Suprapubic skin (tissue), 4 donors: ENCODE data around the gene OLFML2A. TPM values are rescaled to one million over a fixed set of nuclear protein-coding genes. Genes with fewer than 3 reads are reported as not detected.
A peak's percentile ranks its signal among the peaks of the same experiment; 100 is the strongest.
"Not testable (repeated sequence)": the region's sequence is repeated elsewhere in the genome, so short reads cannot be mapped to it uniquely, and the experiment has no call there.

Source experiments
- DNase-seq, 2 donors: peaks; one replicate each; pipeline ENCODE4 v3.0.0-alpha.2; 2019; ENCODE audit warnings: low spot score in 2 of 2
- H3K27ac ChIP-seq: fragments of 200-600 bp; sonication (generic); one replicate; pipeline ENCODE4 v1.5.1; 2019
- H3K27me3 ChIP-seq: fragments of 200-600 bp; sonication (generic); one replicate; pipeline ENCODE4 v1.5.1; 2019
- H3K36me3 ChIP-seq: fragments of 200-600 bp; sonication (generic); one replicate; pipeline ENCODE4 v1.5.1; 2019
- H3K4me1 ChIP-seq: fragments of 200-600 bp; sonication (generic); one replicate; pipeline ENCODE4 v1.5.1; 2019
- H3K4me3 ChIP-seq: fragments of 200-600 bp; sonication (generic); one replicate; pipeline ENCODE4 v1.5.1; 2019; ENCODE audit warnings: mild to moderate bottlenecking
- H3K9me3 ChIP-seq: fragments of 200-600 bp; sonication (generic); one replicate; pipeline ENCODE4 v1.5.1; 2019
- EP300 ChIP-seq: sonication (generic); formaldehyde crosslinking; IDR thresholded peaks from one replicate; pipeline ENCODE4 v1.6.1; 2017; ENCODE audit warnings: antibody characterized with exemption
- POLR2A ChIP-seq, 2 donors: fragments of 450-650 bp; IDR thresholded peaks; one replicate each; pipeline ENCODE4 v1.6.1; 2017; ENCODE audit warnings: antibody characterized with exemption in 2 of 2, mild to moderate bottlenecking in 2 of 2, moderate library complexity in 2 of 2
- POLR2AphosphoS5 ChIP-seq, 3 donors: sonication (generic); formaldehyde crosslinking; IDR thresholded peaks; one replicate each; pipeline ENCODE4 v1.6.1; 2017; ENCODE audit warnings: antibody characterized with exemption in 3 of 3
- WGBS: methylation state at CpG from one replicate; pipeline ENCODE4 v1.1.5; 2018; 5-methylcytosine and 5-hydroxymethylcytosine counted together
- total RNA-seq, 4 donors: library from RNA; depleted of rRNA; stranded (reverse); fragments of >200 nt; gene quantifications; one replicate each; pipeline ENCODE4 v1.1.0, GENCODE V29; 2016
- TF ChIP-seq, protein P1 (sequence below), 2 donors: fragments of 200-600 bp in 1 of 2; fragments of 450-650 bp in 1 of 2; sonication (generic) in 1 of 2; IDR thresholded peaks; one replicate each; pipeline ENCODE4 v1.5.1; 2016 to 2019; ENCODE audit warnings: antibody characterized with exemption in 2 of 2, mild to moderate bottlenecking in 1 of 2, moderate library complexity in 1 of 2

The OLFML2A gene
- 10 to 100 TPM; 14.6 to 36.8 (median 18.9) TPM for total RNA-seq

DNA sequence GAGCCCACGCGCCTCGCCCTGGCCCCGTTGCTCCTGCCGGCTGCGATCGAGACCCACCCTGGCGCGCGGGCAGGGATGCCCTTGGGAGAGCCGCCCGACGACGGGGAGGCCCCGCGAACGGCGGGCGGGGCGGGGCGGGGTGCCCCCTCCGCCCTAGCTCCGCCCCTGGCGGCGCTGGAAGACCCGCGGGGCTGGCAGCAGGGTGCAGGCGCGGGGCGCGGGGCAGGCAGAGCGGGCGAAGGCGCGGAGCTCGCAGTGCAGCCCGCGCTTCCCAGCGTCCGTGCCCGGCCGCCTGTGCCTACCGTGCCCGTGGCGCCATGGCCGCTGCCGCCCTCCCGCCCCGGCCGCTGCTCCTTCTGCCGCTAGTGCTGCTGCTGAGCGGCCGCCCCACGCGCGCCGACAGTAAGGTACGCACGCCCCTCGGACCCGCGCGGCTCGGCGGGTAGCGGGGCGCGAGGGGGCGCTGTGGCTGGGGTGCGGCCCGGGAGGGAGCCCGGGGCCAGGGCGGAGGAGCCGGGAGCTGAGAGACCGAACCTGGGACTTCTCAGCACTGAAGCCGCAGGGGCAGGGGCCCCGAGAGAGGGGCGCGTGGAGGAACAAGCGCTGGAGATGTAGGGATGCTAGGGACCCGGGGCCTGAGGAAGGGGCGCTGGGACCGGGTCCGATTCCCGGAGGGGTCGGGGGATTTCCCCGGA is at the start of gene OLFML2A:
OLFML2A (plus strand) TSS at position 180 of the 695 bp plus-strand sequence; CDS start at position 318, 138 bp downstream.
- TF ChIP-seq EP300: no peak
- TF ChIP-seq, protein P1, sequence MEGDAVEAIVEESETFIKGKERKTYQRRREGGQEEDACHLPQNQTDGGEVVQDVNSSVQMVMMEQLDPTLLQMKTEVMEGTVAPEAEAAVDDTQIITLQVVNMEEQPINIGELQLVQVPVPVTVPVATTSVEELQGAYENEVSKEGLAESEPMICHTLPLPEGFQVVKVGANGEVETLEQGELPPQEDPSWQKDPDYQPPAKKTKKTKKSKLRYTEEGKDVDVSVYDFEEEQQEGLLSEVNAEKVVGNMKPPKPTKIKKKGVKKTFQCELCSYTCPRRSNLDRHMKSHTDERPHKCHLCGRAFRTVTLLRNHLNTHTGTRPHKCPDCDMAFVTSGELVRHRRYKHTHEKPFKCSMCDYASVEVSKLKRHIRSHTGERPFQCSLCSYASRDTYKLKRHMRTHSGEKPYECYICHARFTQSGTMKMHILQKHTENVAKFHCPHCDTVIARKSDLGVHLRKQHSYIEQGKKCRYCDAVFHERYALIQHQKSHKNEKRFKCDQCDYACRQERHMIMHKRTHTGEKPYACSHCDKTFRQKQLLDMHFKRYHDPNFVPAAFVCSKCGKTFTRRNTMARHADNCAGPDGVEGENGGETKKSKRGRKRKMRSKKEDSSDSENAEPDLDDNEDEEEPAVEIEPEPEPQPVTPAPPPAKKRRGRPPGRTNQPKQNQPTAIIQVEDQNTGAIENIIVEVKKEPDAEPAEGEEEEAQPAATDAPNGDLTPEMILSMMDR (IDR thresholded peaks at IDR 0.05): peak in 1 of 2 donors; percentile 43
- no peak for TF ChIP-seq POLR2A (IDR thresholded peaks at IDR 0.05)
- no peak for TF ChIP-seq POLR2AphosphoS5 (IDR thresholded peaks at IDR 0.05)
- WGBS: 0% methylated on average over 17 of the region's 87 CpGs
- Histone ChIP-seq H3K27me3 (no peaks in the 10 kb centered on the region), H3K4me1 (peaks cover 40% of the 10 kb centered on the region), H3K9me3 (no peaks in the 10 kb centered on the region), H3K36me3 (no peaks in the 10 kb centered on the region), H3K4me3 (peak within 1 kb of the TSS; percentile 55), H3K27ac (peak within 1 kb of the TSS; percentile 16)
- peak in 1 of 2 donors; percentile 78 for DNase-seq

DNA sequence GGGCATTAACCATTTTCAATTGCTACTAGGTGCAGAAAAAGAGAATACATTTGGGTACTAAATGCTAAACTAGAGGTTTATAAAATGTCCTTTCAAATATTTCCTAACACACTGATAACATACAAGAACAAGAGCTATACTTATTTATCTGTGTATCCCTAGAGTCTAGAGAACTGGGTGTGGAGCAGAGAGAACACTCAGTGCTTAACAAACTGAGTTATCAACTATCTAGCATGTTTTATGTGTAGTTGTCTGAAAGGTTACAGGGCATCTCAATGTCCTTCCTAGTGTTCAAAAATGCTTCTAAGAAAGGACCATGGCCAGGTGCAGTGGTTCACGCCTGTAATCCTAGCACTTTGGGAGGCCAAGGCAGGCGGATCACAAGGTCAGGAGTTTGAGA is 46.2 kb upstream of the OLFML2A start:
- no peaks in the 10 kb centered on the region for H3K27me3 ChIP-seq
- 100% methylated on average over 2 of the region's 2 CpGs for WGBS
- H3K9me3 ChIP-seq: no peaks in the 10 kb centered on the region
- DNase-seq: no peak
- TF ChIP-seq POLR2A (IDR thresholded peaks at IDR 0.05): no peak
- no peak for TF ChIP-seq EP300
- TF ChIP-seq POLR2AphosphoS5 (IDR thresholded peaks at IDR 0.05): no peak
- TF ChIP-seq, protein P1 (IDR thresholded peaks at IDR 0.05): no peak
- H3K36me3 ChIP-seq: no peaks in the 10 kb centered on the region
- H3K4me3 ChIP-seq: no peak overlapping the region
- H3K27ac ChIP-seq: no peak overlapping the region
- peaks cover 13% of the 10 kb centered on the region for H3K4me1 ChIP-seq

DNA sequence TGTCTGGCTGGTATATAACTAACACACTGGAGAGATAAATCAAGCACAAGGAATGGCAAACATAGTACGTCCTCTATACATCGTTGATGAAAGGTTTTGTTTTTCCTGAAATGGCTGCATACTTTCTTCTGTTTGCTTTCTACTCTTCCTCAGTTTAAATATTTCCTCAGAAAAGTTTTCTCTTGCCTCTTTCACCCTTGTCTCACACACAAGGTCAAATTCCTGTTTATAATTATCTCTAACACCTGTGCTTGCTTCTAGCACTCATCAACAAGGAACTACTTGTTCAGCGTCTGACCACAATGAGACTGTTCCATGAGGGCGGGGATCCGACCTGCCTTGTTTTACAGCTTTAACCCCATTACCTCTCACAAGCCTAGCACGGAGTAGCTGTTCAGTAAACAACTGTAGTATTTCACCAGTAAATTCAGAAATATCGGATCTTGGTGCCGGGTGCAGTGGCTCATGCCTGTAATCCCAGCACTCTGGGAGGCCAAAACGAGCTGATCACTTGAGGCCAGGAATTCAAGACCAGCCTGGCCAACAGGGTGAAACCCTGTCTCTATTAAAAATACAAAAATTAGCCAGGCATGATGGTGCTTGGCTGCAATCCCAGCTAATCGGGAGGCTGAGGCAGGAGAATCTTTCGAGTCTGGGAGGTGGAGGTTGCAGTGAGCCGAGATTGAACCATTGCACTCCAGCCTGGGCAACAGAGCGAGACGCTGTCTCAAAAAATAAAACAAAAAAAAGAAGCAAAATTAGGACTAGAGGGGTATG is 42.8 kb upstream of the OLFML2A start:
- no peaks in the 10 kb centered on the region for H3K9me3 ChIP-seq
- 80% methylated on average over 14 of the region's 14 CpGs for WGBS
- peaks cover 13% of the 10 kb centered on the region for H3K4me1 ChIP-seq
- no peaks in the 10 kb centered on the region for H3K36me3 ChIP-seq
- DNase-seq: no peak
- H3K27me3 ChIP-seq: no peaks in the 10 kb centered on the region
- H3K4me3 ChIP-seq: no peak overlapping the region
- peak overlapping the region; percentile 72 for H3K27ac ChIP-seq
- TF ChIP-seq, protein P1 (IDR thresholded peaks at IDR 0.05): no peak
- no peak for TF ChIP-seq EP300
- no peak for TF ChIP-seq POLR2A (IDR thresholded peaks at IDR 0.05)
- TF ChIP-seq POLR2AphosphoS5 (IDR thresholded peaks at IDR 0.05): no peak

DNA sequence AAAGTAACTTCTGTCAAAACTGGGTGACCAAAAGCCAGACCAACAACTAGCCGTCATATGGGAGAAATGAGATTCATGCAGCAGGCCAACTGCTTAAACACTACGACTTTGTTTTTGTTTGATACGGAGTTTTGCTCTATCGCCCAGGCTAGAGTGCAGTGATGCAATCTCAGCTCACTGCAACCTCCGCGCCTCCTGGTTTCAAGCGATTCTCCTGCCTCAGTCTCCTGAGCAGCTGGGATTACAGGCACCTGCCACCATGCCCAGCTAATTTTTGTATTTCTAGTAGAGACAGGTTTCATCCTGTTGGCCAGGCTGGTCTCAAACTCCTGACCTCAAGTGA is 42.2 kb upstream of the OLFML2A start:
- Histone ChIP-seq H3K4me1 (peaks cover 13% of the 10 kb centered on the region), H3K27ac (peak overlapping the region; percentile 72)
- 86% methylated on average over 7 of the region's 7 CpGs for WGBS
- not testable (repeated sequence) for H3K9me3 ChIP-seq, DNase-seq, H3K27me3 ChIP-seq, H3K4me3 ChIP-seq, H3K36me3 ChIP-seq

DNA sequence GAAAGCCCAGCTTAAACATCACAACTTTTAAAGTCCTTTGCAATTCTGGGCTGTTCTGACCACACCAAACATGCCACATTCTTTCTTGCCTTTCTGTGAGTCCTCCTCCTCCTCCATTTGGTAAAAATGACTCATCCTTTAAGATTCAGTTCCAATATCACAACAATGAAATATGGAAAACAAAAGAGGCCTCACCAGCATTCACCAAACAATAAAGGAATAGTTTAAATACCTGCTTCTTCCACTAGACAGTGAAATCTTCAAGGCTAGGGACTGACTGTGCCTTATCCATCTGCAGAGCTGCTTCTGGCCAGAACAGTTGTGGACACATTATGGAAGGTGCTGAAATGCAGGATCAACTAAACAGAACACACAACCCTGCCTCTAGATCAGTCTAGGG is 41.8 kb upstream of the OLFML2A start:
- Histone ChIP-seq H3K27me3 (no peaks in the 10 kb centered on the region), H3K36me3 (no peaks in the 10 kb centered on the region), H3K4me1 (peaks cover 13% of the 10 kb centered on the region), H3K4me3 (no peak overlapping the region), H3K27ac (peak overlapping the region; percentile 72), H3K9me3 (no peaks in the 10 kb centered on the region)
- no peak for DNase-seq
- TF ChIP-seq EP300 (no peak), POLR2A (IDR thresholded peaks at IDR 0.05) (no peak), POLR2AphosphoS5 (IDR thresholded peaks at IDR 0.05) (no peak)
- TF ChIP-seq, protein P1 (IDR thresholded peaks at IDR 0.05): no peak

DNA sequence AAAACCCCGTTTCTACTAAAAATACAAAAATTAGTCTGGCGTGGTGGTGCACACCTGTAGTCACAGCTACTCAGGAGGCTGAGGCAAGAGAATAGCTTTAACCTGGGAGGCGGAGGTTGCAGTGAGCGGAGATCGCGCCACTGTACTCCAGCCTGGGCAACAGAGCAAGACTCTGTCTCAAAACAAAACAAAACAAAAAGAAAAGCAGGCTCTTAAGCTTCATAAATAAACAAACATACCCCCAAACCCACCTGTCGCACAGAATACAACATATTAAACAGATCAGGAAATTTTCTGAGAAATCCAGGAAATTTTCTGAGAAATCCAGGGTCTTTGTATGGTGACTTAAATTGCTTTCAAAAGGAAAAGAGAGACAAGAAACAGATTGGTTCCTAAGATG is 38.9 kb upstream of the OLFML2A start:
- peaks cover 13% of the 10 kb centered on the region for H3K4me1 ChIP-seq
- 96% methylated on average over 7 of the region's 7 CpGs for WGBS
- not testable (repeated sequence) for H3K36me3 ChIP-seq, H3K9me3 ChIP-seq, H3K4me3 ChIP-seq, DNase-seq, H3K27me3 ChIP-seq, H3K27ac ChIP-seq
